ENCODE results near the gene MEFV.

- TF ChIP-seq GATA2 (IDR thresholded peaks at IDR 0.05; ENCODE audit: low read depth, low read length) (no peak), GATA3 (IDR thresholded peaks at IDR 0.05; ENCODE audit: low read depth, low read length) (no peak)
These were observed 49.0 kb upstream of the MEFV start, which contains the start of the genes TIGD7 and ZNF75A for GRCh38 chr16:3305109-3306068.
